Breast epithelium (tissue), 4 donors: ENCODE data around the gene PRKN. TPM values are rescaled to one million over a fixed set of nuclear protein-coding genes. Genes with fewer than 3 reads are reported as not detected.

Experiments
- DNase-seq, 2 donors: peaks; one replicate each; pipeline ENCODE4 v3.0.0-alpha.2; 2019; ENCODE audit warnings: low spot score in 2 of 2
- H3K27ac ChIP-seq, 2 donors: fragments of 200-600 bp; sonication (generic) in 1 of 2; one replicate each; pipeline ENCODE4 v1.5.1; 2016 to 2019; ENCODE audit warnings: mild to moderate bottlenecking in 1 of 2
- H3K27me3 ChIP-seq, 2 donors: fragments of 200-600 bp; sonication (generic) in 1 of 2; one replicate each; pipeline versions ENCODE4 v1.5.1 to v1.6.0; 2017 to 2019; ENCODE audit warnings: control low read depth in 1 of 2, mild to moderate bottlenecking in 1 of 2
- H3K36me3 ChIP-seq: fragments of 200-600 bp; one replicate; pipeline ENCODE4 v1.5.1; 2019
- H3K4me1 ChIP-seq, 2 donors: fragments of 200-600 bp; sonication (generic); one replicate each; pipeline ENCODE4 v1.5.1; 2016 to 2019; ENCODE audit warnings: control low read depth in 1 of 2
- H3K4me3 ChIP-seq, 3 donors: fragments of 200-600 bp; sonication (generic); 1 replicate in 2 of 3; 2 replicates in 1 of 3; pipeline ENCODE4 v1.5.1; 2016 to 2019; ENCODE audit warnings: mild to moderate bottlenecking in 3 of 3, moderate library complexity in 2 of 3
- H3K9me3 ChIP-seq, 2 donors: fragments of 200-600 bp; sonication (generic) in 1 of 2; one replicate each; pipeline ENCODE4 v1.5.1; 2016 to 2019; ENCODE audit warnings: control low read depth in 1 of 2
- POLR2A ChIP-seq: fragments of 450-650 bp; IDR thresholded peaks from one replicate; pipeline ENCODE4 v1.6.1; 2016; ENCODE audit warnings: antibody characterized with exemption, mild to moderate bottlenecking, moderate library complexity
- POLR2AphosphoS5 ChIP-seq, 3 donors: sonication (generic); formaldehyde crosslinking; IDR thresholded peaks; one replicate each; pipeline ENCODE4 v1.6.1; 2017; ENCODE audit warnings: antibody characterized with exemption in 3 of 3
- intact Hi-C: fragments of 100-400 bp; cut with DNase I; formaldehyde crosslinking; loops from one replicate; pipeline ENCODE4 v1.15.1; 2023; ENCODE audit warnings: low total_unique reads
- total RNA-seq, 3 donors: library from RNA; depleted of rRNA; stranded (reverse); fragments of >200 nt; gene quantifications; one replicate each; pipeline ENCODE4 v1.1.0, GENCODE V29; 2016
- TF ChIP-seq, protein P1 (sequence below), 3 donors: fragments of 450-650 bp; IDR thresholded peaks; one replicate each; pipeline ENCODE4 v1.5.1; 2016 to 2017; ENCODE audit warnings: antibody characterized with exemption in 3 of 3, mild to moderate bottlenecking in 3 of 3, moderate library complexity in 3 of 3

The PRKN gene
- total RNA-seq, 3 donors from 2014 or later, result 7.2 to 19.0 (median 11.2) TPM

DNA sequence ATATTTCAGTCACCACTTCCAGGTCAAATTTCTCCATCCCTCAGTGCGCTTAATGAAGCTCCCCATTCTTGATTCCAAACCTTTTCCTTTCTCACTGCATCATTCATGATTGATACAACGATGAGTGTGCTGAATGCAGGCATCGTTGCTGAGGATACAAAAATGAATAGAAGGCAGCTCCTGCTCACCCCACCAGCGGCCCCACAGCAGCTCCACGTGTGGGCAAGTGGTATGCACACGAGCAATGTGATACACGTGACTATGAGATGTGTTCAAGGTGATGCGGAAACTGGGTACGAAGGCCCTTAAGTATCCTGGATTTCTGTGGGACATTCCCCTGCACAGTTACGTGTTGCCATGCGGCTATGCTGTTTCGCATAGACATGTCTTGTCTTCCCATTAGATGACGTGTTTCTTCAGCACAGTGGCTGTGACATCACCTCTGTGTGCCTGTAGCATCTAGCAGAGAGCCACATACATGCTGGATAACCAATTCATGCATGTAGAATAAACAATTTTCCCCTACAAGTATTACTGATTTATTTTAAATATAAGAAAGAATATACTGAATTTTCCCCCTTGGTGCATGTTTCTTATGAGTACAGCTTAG, 1193.2 kb downstream of the PRKN start:
- TF ChIP-seq POLR2AphosphoS5 (IDR thresholded peaks at IDR 0.05) (no peak), POLR2A (no peak)
- TF ChIP-seq, protein P1, sequence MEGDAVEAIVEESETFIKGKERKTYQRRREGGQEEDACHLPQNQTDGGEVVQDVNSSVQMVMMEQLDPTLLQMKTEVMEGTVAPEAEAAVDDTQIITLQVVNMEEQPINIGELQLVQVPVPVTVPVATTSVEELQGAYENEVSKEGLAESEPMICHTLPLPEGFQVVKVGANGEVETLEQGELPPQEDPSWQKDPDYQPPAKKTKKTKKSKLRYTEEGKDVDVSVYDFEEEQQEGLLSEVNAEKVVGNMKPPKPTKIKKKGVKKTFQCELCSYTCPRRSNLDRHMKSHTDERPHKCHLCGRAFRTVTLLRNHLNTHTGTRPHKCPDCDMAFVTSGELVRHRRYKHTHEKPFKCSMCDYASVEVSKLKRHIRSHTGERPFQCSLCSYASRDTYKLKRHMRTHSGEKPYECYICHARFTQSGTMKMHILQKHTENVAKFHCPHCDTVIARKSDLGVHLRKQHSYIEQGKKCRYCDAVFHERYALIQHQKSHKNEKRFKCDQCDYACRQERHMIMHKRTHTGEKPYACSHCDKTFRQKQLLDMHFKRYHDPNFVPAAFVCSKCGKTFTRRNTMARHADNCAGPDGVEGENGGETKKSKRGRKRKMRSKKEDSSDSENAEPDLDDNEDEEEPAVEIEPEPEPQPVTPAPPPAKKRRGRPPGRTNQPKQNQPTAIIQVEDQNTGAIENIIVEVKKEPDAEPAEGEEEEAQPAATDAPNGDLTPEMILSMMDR (IDR thresholded peaks at IDR 0.05), result no peak
- Histone ChIP-seq H3K4me1 (no peaks in the 10 kb centered on the region), H3K4me3 (no peak overlapping the region), H3K36me3 (no peaks in the 10 kb centered on the region), H3K9me3 (no peaks in the 10 kb centered on the region), H3K27me3 (no peaks in the 10 kb centered on the region), H3K27ac (no peak overlapping the region)
- intact Hi-C loops, result no loop called here
- DNase-seq, result no peak

DNA sequence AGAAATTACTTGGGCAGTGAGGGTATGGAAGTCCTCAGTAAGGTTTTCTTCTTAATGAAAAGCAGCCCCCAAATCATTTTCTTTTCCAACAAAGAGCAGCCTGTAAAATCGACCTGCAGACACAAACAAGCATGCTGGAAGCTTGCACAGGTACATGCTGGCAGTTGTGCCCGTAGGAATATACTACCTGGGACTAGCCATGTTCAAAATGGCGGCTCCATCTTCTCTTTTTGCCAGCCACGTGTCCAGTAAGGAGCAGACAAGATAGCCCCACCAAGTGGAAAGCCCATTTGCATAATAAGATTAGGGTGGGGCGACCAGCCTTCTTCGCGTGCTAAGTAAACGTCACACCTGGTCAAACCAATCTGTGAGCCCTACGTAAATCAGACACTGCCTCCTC, 1194.3 kb downstream of the PRKN start:
- H3K9me3 ChIP-seq, result no peaks in the 10 kb centered on the region
- TF ChIP-seq, protein P1 (IDR thresholded peaks at IDR 0.05), result no peak
- TF ChIP-seq POLR2A, result no peak
- TF ChIP-seq POLR2AphosphoS5 (IDR thresholded peaks at IDR 0.05), result no peak
- no peak overlapping the region for H3K4me3 ChIP-seq
- H3K27ac ChIP-seq, result no peak overlapping the region
- no peaks in the 10 kb centered on the region for H3K4me1 ChIP-seq
- DNase-seq, result no peak
- H3K27me3 ChIP-seq, result no peaks in the 10 kb centered on the region
- no peaks in the 10 kb centered on the region for H3K36me3 ChIP-seq
- intact Hi-C loops, result no loop called here

DNA sequence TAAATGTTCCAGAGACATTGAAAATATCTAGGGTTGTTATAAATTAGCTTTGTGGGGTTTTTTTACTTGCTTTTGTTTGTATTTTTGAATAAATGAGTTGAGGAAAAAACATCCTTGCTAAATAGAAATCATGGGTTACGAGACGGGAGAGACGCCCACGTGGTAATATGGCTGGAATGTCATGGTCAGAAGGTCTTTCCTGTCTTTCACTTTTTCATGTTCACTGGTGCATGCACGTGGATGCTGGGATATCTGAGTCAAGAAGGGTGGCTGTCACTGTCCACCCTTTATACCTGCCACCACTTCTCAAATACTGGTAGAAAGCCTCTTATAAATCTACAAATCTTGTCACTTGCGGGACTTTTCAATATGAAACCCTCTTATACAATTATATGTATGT, 1195.0 kb downstream of the PRKN start:
- Histone ChIP-seq H3K27me3 (no peaks in the 10 kb centered on the region), H3K36me3 (no peaks in the 10 kb centered on the region), H3K4me1 (no peaks in the 10 kb centered on the region), H3K9me3 (no peaks in the 10 kb centered on the region), H3K4me3 (no peak overlapping the region), H3K27ac (no peak overlapping the region)
- DNase-seq, result no peak
- intact Hi-C loops, result no loop called here
- TF ChIP-seq POLR2A, result no peak
- TF ChIP-seq, protein P1 (IDR thresholded peaks at IDR 0.05), result no peak
- TF ChIP-seq POLR2AphosphoS5 (IDR thresholded peaks at IDR 0.05), result no peak

DNA sequence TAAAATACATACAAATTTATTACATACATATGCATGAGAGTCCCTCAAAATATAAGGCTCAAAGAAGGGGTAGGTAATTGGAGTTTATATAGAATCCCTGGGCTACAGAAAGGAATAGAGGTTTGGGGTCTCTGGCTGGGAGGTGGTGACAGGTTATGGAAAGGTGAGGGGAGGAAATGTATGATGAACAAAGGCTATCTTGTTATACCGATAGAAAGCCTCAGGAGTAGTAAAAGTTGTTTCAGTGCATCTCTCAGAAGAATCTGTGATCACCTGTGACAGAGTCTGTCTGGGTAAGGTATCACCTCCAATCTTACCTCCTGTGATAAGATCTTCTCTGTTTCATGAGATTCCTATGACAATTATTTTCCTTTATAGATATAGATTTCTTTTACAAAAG, 1200.8 kb downstream of the PRKN start:
- Histone ChIP-seq H3K4me3 (no peak overlapping the region), H3K4me1 (no peaks in the 10 kb centered on the region), H3K27me3 (no peaks in the 10 kb centered on the region), H3K36me3 (no peaks in the 10 kb centered on the region), H3K27ac (no peak overlapping the region), H3K9me3 (no peaks in the 10 kb centered on the region)
- TF ChIP-seq POLR2AphosphoS5 (IDR thresholded peaks at IDR 0.05), result no peak
- DNase-seq, result no peak
- intact Hi-C loops, result loop anchor here (2.0 kb wide), 1 partner anchor 66 kb away; no protein-coding TSS in a partner anchor

DNA sequence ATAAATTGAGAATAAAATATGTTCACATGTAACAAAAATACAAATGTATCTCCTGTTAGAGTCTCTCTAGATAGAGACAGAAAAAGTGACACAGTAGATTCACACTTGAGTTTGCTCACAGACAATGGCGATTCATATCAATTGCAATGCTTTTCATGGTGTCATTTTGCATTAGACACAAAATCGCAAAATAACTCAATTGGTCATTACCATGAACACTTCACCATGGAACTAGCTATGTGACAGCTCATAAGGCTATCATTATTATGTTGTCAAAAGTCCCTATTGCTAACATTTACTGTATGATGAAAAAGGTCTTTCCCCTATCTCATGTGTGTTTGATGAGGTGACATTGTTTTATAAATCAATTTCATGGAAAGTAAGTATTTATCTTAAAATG, 1204.2 kb downstream of the PRKN start:
- Histone ChIP-seq H3K27me3 (no peaks in the 10 kb centered on the region), H3K9me3 (peaks cover 0 to 8% of the 10 kb centered on the region in 2 donors), H3K4me3 (no peak overlapping the region), H3K27ac (no peak overlapping the region), H3K4me1 (no peaks in the 10 kb centered on the region), H3K36me3 (no peaks in the 10 kb centered on the region)
- TF ChIP-seq POLR2AphosphoS5 (IDR thresholded peaks at IDR 0.05) (no peak), POLR2A (no peak)
- TF ChIP-seq, protein P1 (IDR thresholded peaks at IDR 0.05), result no peak
- intact Hi-C loops, result no loop called here
- no peak for DNase-seq
